Activated CD4-positive, alpha-beta T cell treated with anti-CD3 and anti-CD28 coated beads, Interleukin-2, amount 50 U/mL, for 1 hour (primary cell): ENCODE data around the gene UBQLN4.

Source experiments
- DNase-seq: peaks from one replicate; pipeline ENCODE4 v3.0.0-alpha.2; 2020

UBQLN4 gene

DNA sequence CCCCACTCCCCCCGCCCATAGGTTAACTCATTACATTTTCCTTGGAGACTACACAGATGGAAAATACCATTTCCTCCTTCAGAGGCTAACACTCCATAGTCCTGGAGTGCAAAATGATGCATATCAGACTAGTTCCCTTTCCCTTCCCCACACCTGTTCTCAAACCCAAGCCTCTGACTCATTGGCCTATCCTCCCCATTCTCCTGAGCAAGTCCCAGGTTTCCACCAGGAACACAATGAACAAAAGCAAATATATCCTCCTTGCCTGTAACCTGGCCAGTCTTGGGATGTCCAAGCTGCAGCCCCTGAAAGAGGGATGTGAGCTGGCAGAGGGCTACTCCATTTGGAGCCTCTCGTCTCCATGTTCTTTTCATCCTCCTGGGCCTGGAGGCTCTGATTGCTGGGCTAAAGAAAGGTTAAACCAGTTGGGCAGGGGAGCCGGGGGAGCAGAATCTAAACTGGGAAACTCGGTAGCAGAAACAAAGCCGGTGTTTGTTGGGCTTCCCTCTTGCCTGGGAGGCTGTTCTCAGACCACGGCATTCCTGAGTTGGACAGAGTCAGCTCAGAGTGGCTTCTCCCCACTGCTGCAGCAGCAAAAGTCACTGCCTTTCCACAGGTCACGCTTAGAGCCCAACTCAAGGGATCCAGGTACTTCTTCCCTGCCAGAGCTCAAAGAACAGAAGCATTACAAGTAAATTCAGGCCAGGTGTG lies 46.8 kb downstream of the UBQLN4 start:
- DNase-seq: no peak

DNA sequence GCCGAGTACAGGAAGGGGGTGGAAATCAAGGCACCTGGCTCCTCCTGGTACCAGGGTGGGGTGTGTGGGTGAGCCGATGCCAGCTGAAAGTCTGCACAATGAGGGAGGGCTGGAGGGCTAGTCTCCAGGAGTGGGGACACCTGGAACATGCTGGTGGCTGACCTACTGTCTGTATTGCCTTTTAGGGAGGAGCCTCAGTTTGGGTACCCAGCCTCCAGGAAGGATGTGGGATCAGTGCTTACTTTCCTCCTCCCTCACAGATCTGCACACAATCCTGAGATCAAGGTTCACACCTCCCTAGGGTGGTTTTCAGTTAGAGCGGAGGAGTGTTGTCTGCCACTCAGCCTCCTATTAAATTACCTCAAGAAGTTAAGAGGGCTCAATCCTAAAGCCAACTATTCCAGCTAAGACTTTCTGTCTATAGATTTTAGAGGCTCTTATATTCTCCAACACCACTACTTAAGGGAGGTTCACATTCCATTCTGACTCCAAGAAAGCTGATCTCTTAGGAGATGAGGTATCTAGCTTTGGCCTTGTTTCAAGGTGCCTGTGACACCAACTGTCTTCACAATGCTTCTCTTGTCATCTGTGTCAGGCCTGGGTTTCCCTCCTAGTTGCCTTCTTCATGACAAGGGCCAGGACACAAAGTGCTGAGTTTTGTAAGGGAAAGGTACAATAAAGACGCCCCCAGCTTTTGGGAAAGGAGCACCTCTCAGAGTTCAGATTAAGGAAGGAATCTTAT lies 48.6 kb downstream of the UBQLN4 start:
- no peak for DNase-seq

DNA sequence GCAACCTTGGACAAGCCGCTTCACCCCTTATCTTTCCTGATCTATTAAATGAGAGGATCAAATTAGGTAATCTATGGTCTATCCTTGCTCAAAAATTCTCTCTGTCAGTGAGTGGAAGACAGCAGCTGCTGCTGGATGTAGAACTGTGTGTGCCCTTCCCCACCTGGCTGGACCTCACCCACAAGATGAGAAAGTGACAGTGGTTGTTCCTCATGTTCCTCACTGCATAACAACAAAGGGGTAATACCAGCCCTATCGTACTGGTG lies 49.7 kb downstream of the UBQLN4 start:
- DNase-seq: no peak

DNA sequence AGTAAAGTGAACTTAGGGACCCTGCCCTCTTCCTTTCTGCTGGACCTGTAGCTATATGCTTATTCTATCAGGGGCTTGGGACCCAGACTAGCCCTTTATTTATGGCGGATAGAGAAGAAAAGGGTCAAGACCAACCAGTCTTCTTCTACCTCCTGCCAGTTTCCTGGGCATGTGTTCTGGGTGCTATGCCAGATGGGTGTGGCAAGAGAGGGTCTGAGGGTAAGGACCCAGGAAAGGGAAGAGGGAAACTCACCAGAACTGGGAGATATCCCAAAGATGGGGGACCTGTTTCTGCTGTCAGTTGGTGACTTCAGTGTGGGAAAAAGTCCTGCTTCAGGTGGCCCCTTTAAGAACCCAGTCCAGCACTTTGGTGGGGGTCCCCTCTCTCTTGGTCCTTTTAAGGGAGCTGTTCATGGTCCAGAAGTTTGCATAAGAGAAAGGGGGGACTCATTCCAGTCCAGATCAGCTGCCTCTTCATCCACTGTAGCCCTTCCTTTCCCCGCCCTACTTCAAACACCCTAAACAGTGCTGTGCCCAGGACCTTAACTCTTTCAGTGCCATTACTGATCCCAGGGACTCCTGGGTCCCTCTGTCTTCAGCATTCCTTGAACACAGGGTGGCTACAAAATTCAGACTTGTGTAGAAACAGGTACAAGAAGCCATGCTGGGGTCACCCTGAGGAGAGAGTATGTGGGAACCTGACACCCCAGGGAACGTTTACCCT lies 51.2 kb downstream of the UBQLN4 start:
- no peak for DNase-seq

DNA sequence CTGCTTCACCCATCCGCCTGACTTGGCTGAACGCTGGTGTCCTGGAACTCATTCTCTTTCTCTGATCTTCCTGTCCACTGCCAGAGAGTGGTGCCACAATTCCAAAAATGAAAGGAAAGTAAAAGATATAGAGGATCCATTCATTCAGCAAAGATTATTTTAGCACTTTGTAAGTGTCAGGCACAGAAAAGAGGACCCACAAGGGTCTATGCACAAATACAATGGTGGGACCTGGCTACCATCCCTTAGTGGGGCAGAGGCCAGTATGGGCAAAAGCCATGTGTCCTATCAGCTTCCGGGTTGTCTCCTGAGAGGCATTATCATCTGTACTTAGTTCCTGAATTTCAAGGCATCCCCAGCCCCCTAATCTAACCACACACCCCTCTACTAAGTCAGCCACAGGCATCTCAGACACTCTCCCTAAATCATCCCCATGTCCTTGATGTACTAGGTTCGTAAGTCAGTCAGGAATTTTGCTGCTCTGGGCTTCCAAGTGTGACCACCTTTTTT lies 51.9 kb downstream of the UBQLN4 start:
- DNase-seq: no peak

DNA sequence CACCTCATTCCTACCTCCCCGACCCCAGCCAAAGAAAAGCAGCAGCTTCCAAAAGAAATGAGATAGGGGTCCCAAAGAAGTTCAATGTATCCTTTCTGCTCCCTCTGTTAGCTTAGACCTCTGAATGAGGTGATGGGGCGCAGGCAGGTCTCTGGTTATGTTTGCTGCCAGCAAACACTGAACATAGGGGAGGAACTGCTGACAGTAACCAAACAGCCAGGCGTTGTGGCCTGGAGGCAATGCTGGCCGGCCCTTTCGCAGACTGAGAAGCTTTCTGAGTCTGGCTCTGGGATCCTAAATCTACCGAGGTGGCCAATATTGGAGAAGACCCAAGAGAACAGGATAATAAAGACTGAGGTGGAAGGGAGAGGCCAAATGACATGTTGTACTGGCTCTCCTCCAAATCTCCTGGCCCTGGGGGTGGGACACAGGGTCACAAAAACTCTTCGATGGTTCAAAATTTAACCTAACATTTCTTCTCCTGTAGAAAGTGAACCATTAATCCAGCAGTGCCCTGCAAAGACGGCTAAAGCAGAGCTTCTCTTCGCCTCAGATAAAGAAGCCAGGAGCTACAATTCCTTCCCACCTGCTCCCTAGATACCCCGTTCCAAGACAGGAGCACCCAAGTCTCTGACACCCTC lies 52.5 kb downstream of the UBQLN4 start:
- no peak for DNase-seq

DNA sequence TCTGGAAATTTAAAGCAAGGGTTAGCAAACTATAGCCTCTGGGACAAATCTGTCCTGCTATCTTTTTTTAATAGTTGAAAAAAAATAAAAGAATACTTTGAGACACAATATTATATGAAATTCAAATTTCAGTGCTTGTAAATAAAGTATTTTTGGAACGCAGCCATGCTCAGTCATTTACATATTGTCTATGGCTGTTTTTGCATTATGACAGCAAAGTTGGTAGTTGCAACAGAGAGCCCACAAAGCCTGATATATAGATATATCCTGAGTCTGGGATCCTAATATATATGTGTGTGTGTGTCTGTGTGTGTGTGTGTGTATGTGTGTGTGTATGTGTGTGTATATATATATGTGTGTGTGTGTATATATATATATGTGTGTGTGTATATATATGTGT lies 53.6 kb downstream of the UBQLN4 start:
- DNase-seq: no peak

DNA sequence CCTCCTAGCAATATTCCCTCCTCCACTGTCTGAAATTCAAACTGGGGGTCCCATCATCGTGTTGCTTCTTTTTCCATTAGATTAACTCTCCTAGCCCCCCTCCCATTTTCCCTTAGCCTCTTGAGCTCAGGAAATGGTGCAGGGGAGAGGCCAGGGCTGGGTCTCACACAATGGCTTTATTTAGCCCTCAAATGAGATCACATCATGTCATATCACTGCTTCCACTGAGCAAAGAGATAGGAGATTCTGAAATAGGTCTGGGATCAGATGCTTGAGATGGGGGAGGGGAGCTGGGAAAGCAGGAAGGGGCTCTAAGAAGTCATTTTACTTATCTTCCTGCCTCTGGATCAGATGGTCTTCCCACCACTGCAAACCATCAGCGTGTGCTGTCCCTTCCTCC lies 57.4 kb downstream of the UBQLN4 start:
- DNase-seq: no peak

DNA sequence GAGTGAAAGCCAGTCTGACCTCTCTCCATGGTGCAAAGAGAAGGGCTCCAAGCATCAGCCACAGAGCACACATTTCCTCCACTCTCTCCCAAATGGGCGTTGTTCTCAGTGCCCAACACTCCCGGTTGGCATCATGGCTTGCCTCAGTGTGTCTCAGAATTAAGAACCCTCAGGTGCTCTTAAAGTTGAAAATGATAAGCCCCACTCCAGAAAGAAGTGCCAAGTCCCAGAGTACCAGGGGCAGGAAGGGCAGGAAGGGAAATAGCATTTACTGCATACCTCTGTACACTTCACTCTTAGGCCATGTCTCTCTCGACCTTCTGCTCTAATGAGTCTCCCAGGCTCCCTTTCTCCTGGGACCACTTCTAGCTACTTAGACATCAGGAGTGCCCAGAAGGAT lies 60.0 kb downstream of the UBQLN4 start:
- DNase-seq: no peak

DNA sequence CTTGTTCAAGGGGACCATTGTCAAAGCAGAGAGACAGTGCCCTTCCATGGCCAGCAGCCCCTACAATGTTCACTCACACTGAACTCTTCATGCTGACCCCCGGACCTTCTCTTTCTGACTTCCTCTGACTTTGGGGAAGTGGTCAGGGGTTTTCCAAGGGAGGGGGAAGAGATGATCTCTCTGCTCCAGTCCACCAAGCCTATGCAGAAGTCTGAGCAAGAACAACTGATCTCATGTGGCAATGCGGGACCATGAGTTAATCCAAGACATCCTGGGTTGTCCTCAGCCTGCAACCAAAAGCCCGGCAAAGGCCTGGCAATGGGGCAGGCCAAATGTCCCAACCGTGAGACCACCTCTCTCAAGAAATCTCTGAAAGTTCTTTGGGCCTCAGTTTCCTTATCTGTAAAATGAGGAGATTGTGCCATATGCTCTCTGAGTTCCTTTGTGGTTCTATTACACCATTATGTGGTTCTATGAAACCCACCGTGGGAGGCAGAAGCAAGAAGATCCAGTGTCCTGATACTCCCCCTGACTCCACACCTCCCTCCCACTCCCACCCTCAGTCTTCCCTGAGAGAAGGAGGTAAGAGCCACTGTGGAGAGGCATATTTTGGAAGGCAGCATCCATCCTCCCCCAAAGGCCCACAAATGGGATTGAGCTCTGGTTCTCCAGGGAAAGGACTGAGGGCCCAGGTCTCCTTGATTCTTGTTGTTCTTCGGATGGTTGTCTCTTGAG lies 63.4 kb downstream of the UBQLN4 start:
- DNase-seq: no peak

DNA sequence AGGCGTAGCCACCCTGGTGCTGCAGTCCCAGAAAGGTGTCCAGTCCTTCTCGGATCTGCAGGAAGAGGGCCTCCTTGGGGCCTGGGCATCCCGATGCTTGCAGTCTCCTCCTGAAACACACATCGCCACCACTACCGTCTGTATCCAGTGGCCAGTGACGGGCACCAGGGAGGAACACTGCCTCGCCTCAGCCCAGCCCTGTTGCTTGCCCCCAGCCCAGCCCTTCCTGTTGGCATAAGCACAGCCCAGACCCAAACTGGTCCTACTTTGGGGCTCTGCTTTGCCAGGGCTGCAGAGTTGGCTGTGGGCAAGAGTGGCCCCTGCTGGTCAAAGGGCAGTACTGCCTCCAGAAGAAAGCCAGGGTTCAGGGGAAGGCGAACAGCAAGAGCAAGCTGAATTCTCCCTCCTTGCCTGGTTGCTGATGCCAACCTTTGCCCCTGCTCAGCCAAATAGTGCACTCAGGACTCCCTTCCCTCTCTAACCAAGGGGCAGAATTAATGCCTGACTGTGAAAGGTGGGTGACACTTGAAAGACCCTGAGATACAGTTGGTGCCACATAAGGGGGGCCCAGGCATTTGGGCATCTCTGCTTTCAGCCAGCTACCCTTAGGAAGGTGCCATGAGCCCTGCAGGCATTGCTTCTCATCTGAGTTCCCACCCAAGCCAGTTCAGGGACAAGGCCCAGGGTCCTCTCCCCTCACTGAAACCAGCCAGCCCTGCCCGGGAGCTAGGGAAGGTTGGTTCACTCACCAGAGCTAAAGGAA lies 64.2 kb downstream of the UBQLN4 start:
- DNase-seq: peak; percentile 77
